Neuronal stem cell (in vitro differentiated cells): ENCODE results near the gene GPC1.

Experiments
- DNase-seq: peaks from one replicate; pipeline ENCODE4 v3.0.0-alpha.2; 2013; ENCODE audit warnings: low spot score
- H2AFZ ChIP-seq: one replicate; pipeline ENCODE4 v1.6.1; 2013; ENCODE audit warnings: mild to moderate bottlenecking, low read length, inconsistent platforms
- H2AK5ac ChIP-seq: 2 replicates; pipeline ENCODE4 v1.6.1; 2013; ENCODE audit warnings: low read depth, mild to moderate bottlenecking, inconsistent platforms, low read length, moderate library complexity, mixed read lengths
- H2BK120ac ChIP-seq: 2 replicates; pipeline ENCODE4 v1.6.1; 2013; ENCODE audit warnings: low read depth, mild to moderate bottlenecking, inconsistent platforms, low read length, moderate library complexity, mixed read lengths
- H2BK12ac ChIP-seq: one replicate; pipeline ENCODE4 v1.6.1; 2013; ENCODE audit warnings: low read length, inconsistent platforms
- H2BK15ac ChIP-seq: 2 replicates; pipeline ENCODE4 v1.6.1; 2013; ENCODE audit warnings: mild to moderate bottlenecking, low read length, inconsistent platforms, mixed read lengths
- H2BK5ac ChIP-seq: one replicate; pipeline ENCODE4 v1.6.1; 2013; ENCODE audit warnings: inconsistent platforms, mild to moderate bottlenecking, low read length, moderate library complexity
- H3K14ac ChIP-seq: one replicate; pipeline ENCODE4 v1.6.1; 2013; ENCODE audit warnings: low read length, inconsistent platforms
- H3K18ac ChIP-seq: 2 replicates; pipeline ENCODE4 v1.6.1; 2013; ENCODE audit warnings: low read length, inconsistent platforms
- H3K23ac ChIP-seq: 2 replicates; pipeline ENCODE4 v1.6.1; 2013; ENCODE audit warnings: low read depth, mild to moderate bottlenecking, mixed read lengths, low read length, inconsistent platforms; ENCODE audit not compliant: poor library complexity
- H3K27ac ChIP-seq: replicated peaks from 3 replicates; pipeline ENCODE4 v1.5.1; 2013; ENCODE audit warnings: low read length, inconsistent platforms
- H3K27me3 ChIP-seq, 3 experiments: 2 replicates each; pipeline ENCODE4 v1.6.1; 2013; ENCODE audit warnings: low read length in 3 of 3, mild to moderate bottlenecking in 2 of 3, inconsistent platforms in 1 of 3, low read depth in 1 of 3, mixed read lengths in 1 of 3, moderate library complexity in 1 of 3; ENCODE audit not compliant: control insufficient read depth in 3 of 3, insufficient read depth in 3 of 3
- H3K36me3 ChIP-seq, 2 donors: replicated peaks in 1 of 2; 2 replicates each; pipeline ENCODE4 v1.6.1; 2013; ENCODE audit warnings: low read length in 2 of 2; ENCODE audit not compliant: control insufficient read depth in 2 of 2, insufficient read depth in 2 of 2
- H3K4ac ChIP-seq: 2 replicates; pipeline ENCODE4 v1.6.1; 2013; ENCODE audit warnings: inconsistent platforms, mild to moderate bottlenecking, low read length, moderate library complexity
- H3K4me1 ChIP-seq, 2 donors: 1 replicate in 1 of 2; 2 replicates in 1 of 2; pipeline ENCODE4 v1.6.1; 2013; ENCODE audit warnings: low read length in 2 of 2, low read depth in 1 of 2; ENCODE audit not compliant: control insufficient read depth in 2 of 2, insufficient read depth in 1 of 2
- H3K4me2 ChIP-seq: one replicate; pipeline ENCODE4 v1.6.1; 2013; ENCODE audit warnings: mild to moderate bottlenecking, low read length, inconsistent platforms; ENCODE audit not compliant: insufficient read depth, poor library complexity, severe bottlenecking
- H3K4me3 ChIP-seq, 2 donors: 2 replicates each; pipeline ENCODE4 v1.5.1; 2013; ENCODE audit warnings: low read length in 2 of 2, mild to moderate bottlenecking in 2 of 2, inconsistent platforms in 1 of 2, moderate library complexity in 1 of 2
- H3K79me1 ChIP-seq: one replicate; pipeline ENCODE4 v1.6.1; 2013; ENCODE audit warnings: low read depth, mild to moderate bottlenecking, inconsistent platforms, low read length, moderate library complexity
- H3K9ac ChIP-seq: one replicate; pipeline ENCODE4 v1.6.1; 2013; ENCODE audit warnings: mild to moderate bottlenecking, low read depth, low read length, inconsistent platforms; ENCODE audit not compliant: poor library complexity
- H3K9me3 ChIP-seq, 2 donors: replicated peaks in 1 of 2; 2 replicates each; pipeline versions ENCODE3 to v1.6.1; 2013; ENCODE audit warnings: low read length in 2 of 2, mild to moderate bottlenecking in 2 of 2, inconsistent platforms in 1 of 2, low read depth in 1 of 2, mixed read lengths in 1 of 2, moderate library complexity in 1 of 2; ENCODE audit not compliant: control insufficient read depth in 2 of 2, insufficient read depth in 1 of 2
- H4K8ac ChIP-seq: one replicate; pipeline ENCODE4 v1.6.1; 2013; ENCODE audit warnings: low read depth, mild to moderate bottlenecking, inconsistent platforms, low read length, moderate library complexity
- H4K91ac ChIP-seq: one replicate; pipeline ENCODE4 v1.6.1; 2013; ENCODE audit warnings: low read length, low read depth, mild to moderate bottlenecking, inconsistent platforms; ENCODE audit not compliant: poor library complexity
- WGBS, 2 donors: extraction: QIAGEN DNeasy Blood & Tissue Kit; methylation state at CpG; one replicate each; pipeline ENCODE4 v1.1.7; 2013; ENCODE audit warnings: missing lambda C conversion rate in 2 of 2, mixed read lengths in 1 of 2; ENCODE audit not compliant: insufficient read length in 2 of 2, insufficient replicate concordance in 1 of 2; ENCODE audit errors: extremely low coverage in 2 of 2; 5-methylcytosine and 5-hydroxymethylcytosine counted together

Gene GPC1

DNA sequence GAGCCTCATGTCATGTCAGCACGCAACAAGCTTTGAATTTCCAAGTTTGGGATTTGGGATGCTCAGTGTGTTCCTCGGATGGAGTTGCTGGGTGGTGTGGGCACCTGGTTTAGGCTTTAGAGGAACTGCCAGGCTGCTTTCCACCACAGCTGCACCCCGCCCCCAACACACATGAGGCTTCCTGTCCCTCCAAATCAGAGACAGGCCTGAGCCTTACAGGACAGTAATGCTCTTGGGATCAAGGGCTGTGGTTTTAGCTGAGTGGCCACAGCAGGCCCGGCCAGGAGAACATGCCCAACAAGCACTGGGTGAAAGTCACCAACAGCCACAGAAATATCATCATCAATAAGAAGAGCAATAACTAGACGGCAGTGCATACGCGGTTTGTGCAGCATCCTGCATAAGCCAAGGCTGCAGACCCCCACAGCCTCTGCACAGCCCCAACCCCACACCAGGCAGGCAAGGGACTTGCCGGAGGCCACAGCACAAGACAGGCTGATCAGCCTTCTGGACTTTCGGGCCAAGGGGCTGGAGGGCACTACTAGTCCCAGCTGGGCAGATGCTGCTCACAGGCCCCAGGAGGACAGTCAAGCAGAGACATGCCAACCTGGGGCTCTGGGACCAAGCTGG is 29.7 kb upstream of the GPC1 start:
- peaks cover 0 to 2% of the 10 kb centered on the region in 2 donors for H3K4me1 ChIP-seq
- no peak overlapping the region for H2AK5ac ChIP-seq
- no peak overlapping the region for H2BK5ac ChIP-seq
- no CpG with 5 or more reads among the region's 9 CpGs for WGBS, 2 donors
- no peak overlapping the region for H3K27ac ChIP-seq
- no peaks in the 10 kb centered on the region for H3K79me1 ChIP-seq
- H3K23ac ChIP-seq, result no peak overlapping the region
- H3K4me3 ChIP-seq, result no peak overlapping the region
- no peak for DNase-seq
- no peak overlapping the region for H4K8ac ChIP-seq
- no peak overlapping the region for H2BK15ac ChIP-seq
- no peak overlapping the region for H2AFZ ChIP-seq
- no peaks in the 10 kb centered on the region for H3K36me3 ChIP-seq
- H4K91ac ChIP-seq, result no peak overlapping the region
- H3K14ac ChIP-seq, result no peak overlapping the region
- no peak overlapping the region for H3K9ac ChIP-seq
- no peak overlapping the region for H3K4ac ChIP-seq
- no peak overlapping the region for H3K4me2 ChIP-seq
- peaks cover 0 to 20% (median 0%) of the 10 kb centered on the region in 3 experiments for H3K27me3 ChIP-seq
- H2BK120ac ChIP-seq, result no peak overlapping the region
- H2BK12ac ChIP-seq, result no peak overlapping the region
- H3K9me3 ChIP-seq, result peaks cover 0 to 2% of the 10 kb centered on the region in 2 donors
- no peak overlapping the region for H3K18ac ChIP-seq

DNA sequence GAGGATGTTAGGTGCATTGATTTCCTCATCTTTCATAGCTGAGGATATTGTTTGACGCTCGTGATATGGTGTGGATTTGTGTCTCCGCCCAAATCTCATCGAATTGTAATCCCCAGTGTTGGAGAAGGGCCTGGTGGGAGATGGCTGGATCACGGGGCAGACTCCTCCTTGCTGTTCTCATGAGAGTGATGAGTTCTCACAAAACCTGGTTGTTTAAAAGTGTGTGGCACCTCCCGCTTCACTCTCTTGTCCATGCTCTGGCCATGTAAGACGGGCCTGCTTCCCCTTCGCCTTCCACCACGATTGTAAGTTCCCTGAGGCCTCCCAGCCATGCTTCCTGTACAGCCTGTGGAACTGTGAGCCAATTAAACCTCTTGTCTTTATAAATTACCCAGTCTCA is 28.4 kb upstream of the GPC1 start:
- DNase-seq, result no peak
- H3K4me3 ChIP-seq, result no peak overlapping the region

GRCh38 chr2:240410004-240410403 is 25.5 kb upstream of the GPC1 start:
- Histone ChIP-seq H3K4me2 (no peak overlapping the region), H4K8ac (no peak overlapping the region), H3K36me3 (no peaks in the 10 kb centered on the region), H2BK12ac (no peak overlapping the region), H2BK5ac (no peak overlapping the region), H2AFZ (no peak overlapping the region), H3K4me1 (no peaks in the 10 kb centered on the region), H3K4me3 (no peak overlapping the region), H2BK120ac (no peak overlapping the region), H4K91ac (no peak overlapping the region), H3K23ac (no peak overlapping the region), H3K4ac (no peak overlapping the region), H3K9me3 (peaks cover 0 to 2% of the 10 kb centered on the region in 2 donors), H3K14ac (no peak overlapping the region), H2AK5ac (no peak overlapping the region), H3K27ac (no peak overlapping the region), H3K27me3 (peaks cover 0 to 10% (median 0%) of the 10 kb centered on the region in 3 experiments), H3K9ac (no peak overlapping the region), H3K18ac (no peak overlapping the region), H2BK15ac (no peak overlapping the region), H3K79me1 (no peaks in the 10 kb centered on the region)
- WGBS, 2 donors, result no CpG with 5 or more reads among the region's 8 CpGs
- DNase-seq, result no peak

More for the DNA sequence above, 28.4 kb upstream of the GPC1 start:
- H3K14ac ChIP-seq, result no peak overlapping the region
- no peak overlapping the region for H4K91ac ChIP-seq
- no peaks in the 10 kb centered on the region for H3K79me1 ChIP-seq
- no peak overlapping the region for H3K4me2 ChIP-seq
- H3K36me3 ChIP-seq, result no peaks in the 10 kb centered on the region
- WGBS, 2 donors, result no CpG with 5 or more reads among the region's 9 CpGs
- peaks cover 0 to 16% (median 0%) of the 10 kb centered on the region in 3 experiments for H3K27me3 ChIP-seq
- no peak overlapping the region for H2BK120ac ChIP-seq
- H2BK5ac ChIP-seq, result no peak overlapping the region
- H3K27ac ChIP-seq, result no peak overlapping the region
- no peak overlapping the region for H3K23ac ChIP-seq
- no peak overlapping the region for H3K9ac ChIP-seq
- H4K8ac ChIP-seq, result no peak overlapping the region
- H2AK5ac ChIP-seq, result no peak overlapping the region
- no peak overlapping the region for H2AFZ ChIP-seq
- H3K4me1 ChIP-seq, result peaks cover 0 to 2% of the 10 kb centered on the region in 2 donors
- H3K9me3 ChIP-seq, result peaks cover 0 to 2% of the 10 kb centered on the region in 2 donors
- H3K18ac ChIP-seq, result no peak overlapping the region
- no peak overlapping the region for H2BK12ac ChIP-seq
- no peak overlapping the region for H2BK15ac ChIP-seq
- H3K4ac ChIP-seq, result no peak overlapping the region

DNA sequence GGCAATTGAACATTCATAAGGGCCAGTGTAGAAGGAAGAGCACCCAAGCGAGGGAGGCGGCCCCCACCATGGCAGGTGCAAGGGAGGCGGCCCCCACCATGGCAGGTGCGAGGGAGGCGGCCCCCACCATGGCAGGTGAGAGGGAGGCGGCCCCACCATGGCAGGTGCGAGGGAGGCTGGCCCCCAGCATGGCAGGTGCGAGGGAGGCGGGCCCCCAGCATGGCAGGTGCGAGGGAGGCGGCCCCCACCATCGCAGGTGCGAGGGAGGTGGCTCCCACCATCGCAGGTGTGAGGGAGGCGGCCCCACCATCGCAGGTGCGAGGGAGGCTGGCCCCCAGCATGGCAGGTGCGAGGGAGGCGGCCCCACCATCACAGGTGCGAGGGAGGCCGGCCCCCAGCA is 24.7 kb upstream of the GPC1 start:
- Histone ChIP-seq H3K4me2 (no peak overlapping the region), H3K9ac (peak overlapping the region; percentile 47), H3K36me3 (no peaks in the 10 kb centered on the region), H3K27me3 (peaks cover 0 to 6% (median 0%) of the 10 kb centered on the region in 3 experiments), H2BK15ac (no peak overlapping the region), H3K4me3 (no peak overlapping the region), H4K8ac (no peak overlapping the region), H2BK5ac (no peak overlapping the region), H3K18ac (peak overlapping the region; percentile 3), H3K23ac (no peak overlapping the region), H3K4me1 (no peaks in the 10 kb centered on the region), H4K91ac (no peak overlapping the region), H3K9me3 (peaks cover 0 to 2% of the 10 kb centered on the region in 2 donors), H2BK12ac (no peak overlapping the region), H3K14ac (no peak overlapping the region), H3K79me1 (no peaks in the 10 kb centered on the region), H2BK120ac (peak overlapping the region; percentile 94), H3K27ac (no peak overlapping the region), H3K4ac (peak overlapping the region; percentile 11), H2AFZ (no peak overlapping the region), H2AK5ac (no peak overlapping the region)
- no CpG with 5 or more reads among the region's 21 CpGs for WGBS, 2 donors
- DNase-seq, result no peak
